OCI-LY3 (cell line): ENCODE data around the gene CKMT2.

Experiments
- CTCF ChIP-seq: fragments of 200-600, 300-600 bp; sonication (generic); IDR thresholded peaks from 2 replicates; pipeline ENCODE4 v1.5.1; 2014; ENCODE audit warnings: antibody characterized with exemption, low read length, low read depth
- EZH2phosphoT487 ChIP-seq: fragments of 200-600 bp; shearing (Covaris generic); IDR thresholded peaks from 2 replicates; pipeline ENCODE4 v1.6.1; 2018; ENCODE audit warnings: antibody characterized with exemption, mixed run types, low read depth

- TF ChIP-seq CTCF: no peak
- no peak for TF ChIP-seq EZH2phosphoT487
Observed at GRCh38 chr5:81313278-81313677, 80.2 kb downstream of the CKMT2 start.
